NT2/D1 (cell line): ENCODE results near the gene C1orf52.

ENCODE experiments used
- SUZ12 ChIP-seq: IDR thresholded peaks from 2 replicates; pipeline ENCODE4 v1.6.1; 2011; ENCODE audit not compliant: insufficient read length, insufficient read depth; ENCODE audit errors: extremely low read depth
- YY1 ChIP-seq: IDR thresholded peaks from 2 replicates; pipeline ENCODE4 v1.6.1; 2011; ENCODE audit not compliant: insufficient read length, insufficient read depth
- ZNF274 ChIP-seq: IDR thresholded peaks from 2 replicates; pipeline ENCODE4 v1.6.1; 2011; ENCODE audit warnings: mild to moderate bottlenecking, low read depth, low read length

DNA sequence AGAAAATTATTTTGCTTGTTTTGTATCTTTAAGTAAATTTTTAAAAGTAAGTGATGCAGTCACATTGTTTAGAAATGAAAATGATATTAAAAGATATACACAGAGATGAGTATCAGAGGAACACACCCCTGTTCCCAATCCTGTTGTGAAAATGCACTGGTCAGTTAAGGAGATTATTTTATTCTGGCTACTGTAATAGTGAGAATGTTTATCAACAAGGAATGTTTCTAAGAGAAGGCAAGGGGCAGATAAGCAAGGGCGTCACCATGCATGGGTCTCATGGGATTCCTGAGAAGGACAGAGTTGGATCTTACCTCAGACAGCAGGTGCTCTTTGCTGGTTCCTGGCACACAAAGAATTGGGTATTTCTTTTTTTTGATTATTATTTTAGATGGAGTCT, 21.8 kb downstream of the C1orf52 start:
- TF ChIP-seq YY1, result no peak
- TF ChIP-seq ZNF274, result no peak
- no peak for TF ChIP-seq SUZ12
